ENCODE results near the gene MTMR10. TPM values are rescaled to one million over a fixed set of nuclear protein-coding genes. Genes with fewer than 3 reads are reported as not detected.

Gene MTMR10
- total RNA-seq, 2 donors from 2014 or later: 23.3 to 25.0 TPM

DNA sequence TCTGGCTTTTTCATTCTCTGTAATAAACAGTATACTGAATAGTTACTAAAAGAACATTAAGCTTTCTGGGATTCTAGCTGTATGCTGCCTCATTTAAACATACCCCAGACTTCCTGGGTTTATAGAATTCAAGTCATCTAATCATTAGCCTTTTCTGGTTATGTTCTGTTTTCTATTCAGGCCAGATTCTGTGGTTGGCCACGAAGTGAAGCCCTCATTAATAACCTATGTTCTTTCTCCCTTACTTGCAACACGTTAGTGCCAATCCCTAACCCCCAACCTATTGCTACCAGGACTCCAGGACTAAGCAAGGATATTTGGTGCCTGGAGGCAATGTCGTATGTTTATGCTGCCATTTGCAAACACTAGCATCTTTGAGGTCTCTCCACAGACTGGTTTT, 28.6 kb upstream of the MTMR10 start:
- TF ChIP-seq, protein P1, sequence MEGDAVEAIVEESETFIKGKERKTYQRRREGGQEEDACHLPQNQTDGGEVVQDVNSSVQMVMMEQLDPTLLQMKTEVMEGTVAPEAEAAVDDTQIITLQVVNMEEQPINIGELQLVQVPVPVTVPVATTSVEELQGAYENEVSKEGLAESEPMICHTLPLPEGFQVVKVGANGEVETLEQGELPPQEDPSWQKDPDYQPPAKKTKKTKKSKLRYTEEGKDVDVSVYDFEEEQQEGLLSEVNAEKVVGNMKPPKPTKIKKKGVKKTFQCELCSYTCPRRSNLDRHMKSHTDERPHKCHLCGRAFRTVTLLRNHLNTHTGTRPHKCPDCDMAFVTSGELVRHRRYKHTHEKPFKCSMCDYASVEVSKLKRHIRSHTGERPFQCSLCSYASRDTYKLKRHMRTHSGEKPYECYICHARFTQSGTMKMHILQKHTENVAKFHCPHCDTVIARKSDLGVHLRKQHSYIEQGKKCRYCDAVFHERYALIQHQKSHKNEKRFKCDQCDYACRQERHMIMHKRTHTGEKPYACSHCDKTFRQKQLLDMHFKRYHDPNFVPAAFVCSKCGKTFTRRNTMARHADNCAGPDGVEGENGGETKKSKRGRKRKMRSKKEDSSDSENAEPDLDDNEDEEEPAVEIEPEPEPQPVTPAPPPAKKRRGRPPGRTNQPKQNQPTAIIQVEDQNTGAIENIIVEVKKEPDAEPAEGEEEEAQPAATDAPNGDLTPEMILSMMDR (IDR thresholded peaks at IDR 0.05): no peak
- no peak overlapping the region for H3K27ac ChIP-seq
- DNase-seq (ENCODE audit: low spot score): no peak
- H3K36me3 ChIP-seq: no peaks in the 10 kb centered on the region
- no peak overlapping the region for H3K4me3 ChIP-seq
- H3K27me3 ChIP-seq: no peaks in the 10 kb centered on the region
- H3K9me3 ChIP-seq: no peaks in the 10 kb centered on the region
- peaks cover 0 to 3% of the 10 kb centered on the region in 2 donors for H3K4me1 ChIP-seq

DNA sequence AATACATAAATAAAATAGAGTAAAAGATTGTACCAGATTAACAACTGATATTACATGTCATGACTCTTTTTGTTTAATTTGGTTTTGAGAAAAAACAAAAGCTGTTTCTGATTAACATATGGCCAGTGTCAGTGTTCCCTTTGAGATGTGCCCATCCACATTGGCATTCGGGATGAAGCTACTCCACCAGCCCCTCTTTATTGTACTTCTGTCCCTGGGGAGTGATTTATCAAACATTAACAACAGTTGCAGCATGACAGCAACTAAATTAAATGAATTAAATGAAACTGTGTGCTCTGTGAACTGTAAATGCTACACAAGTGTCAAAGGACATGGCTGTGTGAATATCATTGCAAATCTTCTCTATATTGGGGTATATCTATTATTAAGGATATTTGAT, 25.9 kb upstream of the MTMR10 start:
- no peak overlapping the region for H3K27ac ChIP-seq
- H3K9me3 ChIP-seq: peaks cover 0 to 16% of the 10 kb centered on the region in 2 donors
- TF ChIP-seq, protein P1 (IDR thresholded peaks at IDR 0.05): no peak

DNA sequence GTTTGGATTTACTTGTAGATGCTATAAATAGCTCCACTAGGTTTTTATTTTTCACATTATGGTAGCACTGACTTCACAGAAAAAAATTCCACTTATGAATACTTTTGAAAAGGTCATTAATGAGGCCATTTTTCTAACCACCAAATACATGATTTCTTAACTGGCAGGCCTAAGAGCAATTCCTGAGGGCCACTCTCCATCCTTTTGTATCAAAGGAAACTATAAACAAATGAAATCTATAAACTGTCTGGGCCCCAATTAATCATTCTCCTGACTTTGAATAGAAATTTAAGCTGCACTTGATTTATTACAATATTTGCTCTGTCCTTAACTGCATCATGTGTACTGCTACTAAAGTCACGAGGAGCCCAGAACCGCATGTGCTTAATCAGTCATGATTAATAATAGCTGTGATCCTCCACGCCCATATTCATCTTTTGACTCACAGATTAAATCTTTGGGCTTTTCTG, 25.1 kb upstream of the MTMR10 start:
- no peak for DNase-seq (ENCODE audit: low spot score)

More for the DNA sequence above, 25.9 kb upstream of the MTMR10 start:
- H3K4me3 ChIP-seq: no peak overlapping the region
- no peaks in the 10 kb centered on the region for H3K4me1 ChIP-seq
- DNase-seq (ENCODE audit: low spot score): no peak
- no peaks in the 10 kb centered on the region for H3K27me3 ChIP-seq
- H3K36me3 ChIP-seq: no peaks in the 10 kb centered on the region

DNA sequence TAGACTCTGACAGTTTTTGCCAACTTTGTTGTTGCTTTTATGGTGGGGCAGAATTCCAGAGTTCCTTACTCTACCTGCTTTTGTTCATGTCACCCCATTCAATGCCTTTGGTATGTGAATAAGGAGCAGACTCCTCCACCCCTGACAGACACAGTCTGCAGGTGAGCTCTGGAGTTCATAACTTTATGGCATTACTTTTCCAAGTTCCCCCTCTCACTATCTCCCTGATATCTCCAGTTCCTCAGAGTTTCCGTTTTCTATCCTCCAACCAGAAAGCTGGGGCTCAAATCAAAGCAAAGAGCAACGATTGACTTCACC, 23.1 kb upstream of the MTMR10 start:
- TF ChIP-seq, protein P1 (IDR thresholded peaks at IDR 0.05): no peak
- Histone ChIP-seq H3K27me3 (no peaks in the 10 kb centered on the region), H3K9me3 (peaks cover 0 to 34% of the 10 kb centered on the region in 2 donors), H3K4me1 (no peaks in the 10 kb centered on the region), H3K36me3 (no peaks in the 10 kb centered on the region), H3K27ac (no peak overlapping the region), H3K4me3 (no peak overlapping the region)
- no peak for DNase-seq (ENCODE audit: low spot score)

More for the DNA sequence above, 25.1 kb upstream of the MTMR10 start:
- H3K4me3 ChIP-seq: no peak overlapping the region
- no peaks in the 10 kb centered on the region for H3K36me3 ChIP-seq
- TF ChIP-seq, protein P1 (IDR thresholded peaks at IDR 0.05): no peak
- H3K27ac ChIP-seq: no peak overlapping the region
- H3K4me1 ChIP-seq: no peaks in the 10 kb centered on the region
- H3K9me3 ChIP-seq: peaks cover 0 to 24% of the 10 kb centered on the region in 2 donors
- H3K27me3 ChIP-seq: no peaks in the 10 kb centered on the region

DNA sequence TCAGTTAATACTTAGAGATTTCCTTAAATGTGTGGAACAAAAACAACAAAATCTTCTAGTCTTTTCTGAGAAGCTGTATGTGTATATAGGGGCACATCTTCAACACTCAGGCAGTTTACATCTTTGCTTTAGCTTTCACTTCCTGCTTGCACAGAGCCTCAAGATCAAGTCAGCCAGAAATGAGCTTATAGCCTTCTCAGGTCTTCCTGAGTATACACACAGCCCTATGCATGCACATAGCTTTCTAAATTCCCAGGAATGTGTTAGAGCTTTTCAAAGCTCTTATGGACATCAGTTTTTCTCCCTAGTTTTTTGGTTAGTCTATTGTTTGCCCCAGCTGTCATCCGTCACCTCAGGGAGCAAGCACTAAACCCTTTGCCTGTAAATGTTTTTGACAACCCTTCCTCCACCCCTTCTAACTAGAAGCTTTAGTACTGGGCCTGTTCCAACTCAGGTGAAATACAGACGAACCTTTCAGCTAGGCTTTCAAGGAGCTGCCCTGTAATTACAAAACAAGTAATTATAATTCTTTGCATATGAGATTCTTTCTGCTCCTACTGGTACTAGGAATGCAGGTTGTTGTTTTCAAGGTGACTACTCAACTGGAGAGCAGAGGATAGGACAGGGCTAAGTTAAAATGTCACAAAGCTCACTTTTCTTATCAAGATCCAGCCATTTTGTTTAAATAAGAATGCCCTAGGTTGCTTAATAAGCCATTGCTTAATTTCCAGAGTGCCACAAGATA, 22.6 kb upstream of the MTMR10 start:
- no peaks in the 10 kb centered on the region for H3K36me3 ChIP-seq
- no peak for DNase-seq (ENCODE audit: low spot score)
- TF ChIP-seq, protein P1 (IDR thresholded peaks at IDR 0.05): no peak
- no peak overlapping the region for H3K4me3 ChIP-seq
- no peaks in the 10 kb centered on the region for H3K4me1 ChIP-seq
- no peaks in the 10 kb centered on the region for H3K27me3 ChIP-seq
- H3K27ac ChIP-seq: no peak overlapping the region
- H3K9me3 ChIP-seq: peaks cover 0 to 34% of the 10 kb centered on the region in 2 donors

DNA sequence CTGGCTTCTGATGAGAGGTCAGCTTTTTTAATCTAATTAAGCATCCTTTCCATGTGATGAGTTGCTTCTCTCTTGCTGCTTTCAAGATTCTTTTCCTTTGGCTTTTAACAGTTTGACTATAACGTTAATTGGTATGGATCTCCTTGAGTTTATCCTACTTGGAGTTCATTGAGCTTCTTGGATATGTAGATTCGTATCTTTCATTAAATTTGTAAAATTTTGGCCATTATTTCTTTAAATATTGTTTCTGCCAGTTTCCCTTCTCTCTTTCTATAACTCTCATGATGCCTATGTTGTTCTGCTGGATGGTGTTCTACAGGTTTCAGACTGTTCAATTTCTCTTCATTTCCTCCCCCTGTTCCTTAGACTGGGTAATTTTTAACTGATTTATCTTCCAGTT, 21.0 kb upstream of the MTMR10 start:
- TF ChIP-seq, protein P1 (IDR thresholded peaks at IDR 0.05): no peak
- H3K27ac ChIP-seq: no peak overlapping the region
- H3K4me3 ChIP-seq: no peak overlapping the region
- DNase-seq (ENCODE audit: low spot score): no peak
- H3K27me3 ChIP-seq: no peaks in the 10 kb centered on the region
- no peaks in the 10 kb centered on the region for H3K36me3 ChIP-seq
- H3K4me1 ChIP-seq: no peaks in the 10 kb centered on the region
- H3K9me3 ChIP-seq: peaks cover 0 to 34% of the 10 kb centered on the region in 2 donors
